Natural killer cell (primary cell): ENCODE measurements around the gene APPL2. TPM values are rescaled to one million over a fixed set of nuclear protein-coding genes. Genes with fewer than 3 reads are reported as not detected.

Experiments used
- ATAC-seq, 3 donors: fragments of 150-1000 bp in 2 of 3; fragments of 200-7000 bp in 1 of 3; cut with Tn5 transposase; 1 replicate in 1 of 3; 2 replicates in 2 of 3; pipeline ENCODE4 v1.10.0; 2021; ENCODE audit warnings: mild to moderate bottlenecking in 2 of 3, moderate library complexity in 2 of 3
- DNase-seq, 2 donors: peaks; one replicate each; pipeline versions ENCODE4 v3.0.0 to v3.0.0-alpha.2; 2013 to 2021; ENCODE audit warnings: mixed read lengths in 1 of 2
- H3K27ac ChIP-seq: one replicate; pipeline ENCODE4 v1.5.1; 2013; ENCODE audit warnings: mild to moderate bottlenecking, low read length
- H3K27me3 ChIP-seq: one replicate; pipeline ENCODE4 v1.6.1; 2013; ENCODE audit warnings: low read length; ENCODE audit not compliant: control insufficient read depth, insufficient read depth
- H3K36me3 ChIP-seq: one replicate; pipeline ENCODE4 v1.6.1; 2013; ENCODE audit warnings: low read length; ENCODE audit not compliant: control insufficient read depth, insufficient read depth
- H3K4me1 ChIP-seq: one replicate; pipeline ENCODE4 v1.6.1; 2013; ENCODE audit warnings: low read length; ENCODE audit not compliant: control insufficient read depth, insufficient read depth
- H3K4me3 ChIP-seq: one replicate; pipeline ENCODE4 v1.5.1; 2013; ENCODE audit warnings: low read length
- H3K9me3 ChIP-seq: one replicate; pipeline ENCODE4 v1.6.1; 2013; ENCODE audit warnings: low read length; ENCODE audit not compliant: control insufficient read depth, insufficient read depth
- H3K27ac Mint-ChIP-seq, 2 donors: one replicate each; pipeline ENCODE4 v1.8.0; 2022; ENCODE audit warnings: mild to moderate bottlenecking in 2 of 2, mixed read lengths in 2 of 2, moderate library complexity in 1 of 2
- H3K27me3 Mint-ChIP-seq, 2 donors: one replicate each; pipeline ENCODE4 v1.8.0; 2022; ENCODE audit warnings: low read depth in 2 of 2, mixed read lengths in 2 of 2
- H3K36me3 Mint-ChIP-seq: one replicate; pipeline ENCODE4 v1.8.0; 2022; ENCODE audit warnings: mixed read lengths
- H3K4me1 Mint-ChIP-seq, 2 donors: one replicate each; pipeline ENCODE4 v1.8.0; 2022; ENCODE audit warnings: mixed read lengths in 2 of 2
- H3K4me3 Mint-ChIP-seq: one replicate; pipeline ENCODE4 v1.8.0; 2022; ENCODE audit warnings: mild to moderate bottlenecking, moderate library complexity, mixed read lengths
- H3K9me3 Mint-ChIP-seq, 2 donors: one replicate each; pipeline ENCODE4 v1.8.0; 2022; ENCODE audit warnings: mixed read lengths in 2 of 2
- WGBS: methylation state at CpG from one replicate; pipeline ENCODE4 v1.1.7; 2013; ENCODE audit warnings: missing lambda C conversion rate; ENCODE audit not compliant: insufficient coverage; 5-methylcytosine and 5-hydroxymethylcytosine counted together
- intact Hi-C: fragments of 100-400 bp; cut with micrococcal nuclease; formaldehyde crosslinking; loops from one replicate; pipeline ENCODE4 v1.14.2; 2022
- total RNA-seq, 4 donors: library from RNA; stranded (reverse); fragments of 120-200 nt in 1 of 4; gene quantifications; one replicate each; pipeline versions ENCODE4 v1.2.3 to v1.2.4, GENCODE V29; 2013 to 2022
- TF ChIP-seq, protein P1 (sequence below): fragments of 200-600 bp; IDR thresholded peaks from one replicate; pipeline ENCODE4 v1.8.0; 2022; ENCODE audit warnings: antibody characterized with exemption

APPL2 gene
- total RNA-seq, 3 donors from 2014 or later (not counting 1 experiment from before 2014, with no cell fraction given): 56.0 to 65.9 (median 64.2) TPM

DNA sequence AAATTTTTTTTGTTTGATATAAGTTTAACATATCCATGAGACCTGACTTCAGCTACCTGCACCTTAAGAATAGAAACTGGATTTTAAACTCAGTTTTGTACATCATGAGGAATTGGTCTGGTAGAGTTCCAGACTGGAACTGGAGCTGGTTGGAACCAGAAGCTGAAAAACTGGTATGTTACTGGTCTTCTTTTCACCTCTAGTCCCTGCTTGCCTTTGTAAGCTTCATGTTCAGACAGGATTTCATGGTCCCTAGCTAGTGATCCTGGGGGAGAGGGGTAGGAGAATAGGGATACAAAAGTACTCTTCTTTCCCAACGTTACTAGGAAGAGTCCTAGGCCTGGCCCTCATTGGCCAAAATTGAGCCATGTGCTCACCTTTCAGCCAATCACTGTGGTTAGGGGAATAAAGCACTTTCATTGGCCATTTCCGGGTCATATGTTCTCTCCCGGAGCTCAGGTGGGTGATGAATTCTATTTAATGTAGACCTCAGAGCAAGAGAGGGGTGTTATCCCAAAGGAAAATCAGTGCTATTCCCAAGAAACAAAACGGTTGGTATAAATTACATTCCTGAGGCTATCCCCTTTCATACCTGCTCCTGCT, 36.9 kb upstream of the APPL2 start:
- Histone ChIP-seq H3K27ac (no peak overlapping the region), H3K4me3 (no peak overlapping the region), H3K9me3 (no peaks in the 10 kb centered on the region), H3K4me1 (no peaks in the 10 kb centered on the region), H3K27me3 (no peaks in the 10 kb centered on the region), H3K36me3 (no peaks in the 10 kb centered on the region)
- H3K4me1 Mint-ChIP-seq: peaks cover 0 to 5% of the 10 kb centered on the region in 2 donors
- intact Hi-C loops: no loop called here
- H3K36me3 Mint-ChIP-seq: no peaks in the 10 kb centered on the region
- no peaks in the 10 kb centered on the region for H3K27me3 Mint-ChIP-seq
- WGBS: 98% methylated on average over 3 of the region's 4 CpGs
- TF ChIP-seq, protein P1, sequence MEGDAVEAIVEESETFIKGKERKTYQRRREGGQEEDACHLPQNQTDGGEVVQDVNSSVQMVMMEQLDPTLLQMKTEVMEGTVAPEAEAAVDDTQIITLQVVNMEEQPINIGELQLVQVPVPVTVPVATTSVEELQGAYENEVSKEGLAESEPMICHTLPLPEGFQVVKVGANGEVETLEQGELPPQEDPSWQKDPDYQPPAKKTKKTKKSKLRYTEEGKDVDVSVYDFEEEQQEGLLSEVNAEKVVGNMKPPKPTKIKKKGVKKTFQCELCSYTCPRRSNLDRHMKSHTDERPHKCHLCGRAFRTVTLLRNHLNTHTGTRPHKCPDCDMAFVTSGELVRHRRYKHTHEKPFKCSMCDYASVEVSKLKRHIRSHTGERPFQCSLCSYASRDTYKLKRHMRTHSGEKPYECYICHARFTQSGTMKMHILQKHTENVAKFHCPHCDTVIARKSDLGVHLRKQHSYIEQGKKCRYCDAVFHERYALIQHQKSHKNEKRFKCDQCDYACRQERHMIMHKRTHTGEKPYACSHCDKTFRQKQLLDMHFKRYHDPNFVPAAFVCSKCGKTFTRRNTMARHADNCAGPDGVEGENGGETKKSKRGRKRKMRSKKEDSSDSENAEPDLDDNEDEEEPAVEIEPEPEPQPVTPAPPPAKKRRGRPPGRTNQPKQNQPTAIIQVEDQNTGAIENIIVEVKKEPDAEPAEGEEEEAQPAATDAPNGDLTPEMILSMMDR: no peak
- no peak for ATAC-seq
- DNase-seq: no peak
- no peak overlapping the region for H3K4me3 Mint-ChIP-seq
- no peaks in the 10 kb centered on the region for H3K9me3 Mint-ChIP-seq
- no peak overlapping the region for H3K27ac Mint-ChIP-seq

DNA sequence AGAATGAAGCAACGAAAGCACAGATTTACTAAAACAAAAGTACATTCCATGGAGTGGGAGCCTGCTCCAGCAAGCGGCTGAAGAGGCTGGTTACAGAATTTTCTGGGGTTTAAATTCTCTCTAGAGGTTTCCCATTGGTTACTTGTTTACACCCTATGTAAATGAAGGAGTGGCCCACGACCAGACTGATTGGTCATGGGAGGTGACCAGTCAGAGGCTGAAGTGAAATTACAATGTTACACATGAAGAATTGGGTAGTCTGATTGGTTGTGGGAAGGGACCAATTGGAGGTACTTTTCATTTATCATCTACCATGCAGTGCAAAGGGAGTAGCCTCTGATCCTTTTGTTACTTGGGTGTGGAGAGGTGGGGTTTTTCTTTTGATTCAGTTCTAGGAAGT, 36.2 kb upstream of the APPL2 start:
- DNase-seq (no peak), ATAC-seq (no peak)
- 88% methylated on average over 3 of the region's 3 CpGs for WGBS
- Mint-ChIP-seq H3K4me3 (no peak overlapping the region), H3K9me3 (no peaks in the 10 kb centered on the region), H3K36me3 (no peaks in the 10 kb centered on the region), H3K27me3 (no peaks in the 10 kb centered on the region), H3K4me1 (peaks cover 0 to 5% of the 10 kb centered on the region in 2 donors), H3K27ac (no peak overlapping the region)
- intact Hi-C loops: no loop called here
- Histone ChIP-seq H3K27ac (no peak overlapping the region), H3K9me3 (no peaks in the 10 kb centered on the region), H3K4me1 (no peaks in the 10 kb centered on the region), H3K36me3 (no peaks in the 10 kb centered on the region), H3K4me3 (no peak overlapping the region), H3K27me3 (no peaks in the 10 kb centered on the region)
- TF ChIP-seq, protein P1: no peak

DNA sequence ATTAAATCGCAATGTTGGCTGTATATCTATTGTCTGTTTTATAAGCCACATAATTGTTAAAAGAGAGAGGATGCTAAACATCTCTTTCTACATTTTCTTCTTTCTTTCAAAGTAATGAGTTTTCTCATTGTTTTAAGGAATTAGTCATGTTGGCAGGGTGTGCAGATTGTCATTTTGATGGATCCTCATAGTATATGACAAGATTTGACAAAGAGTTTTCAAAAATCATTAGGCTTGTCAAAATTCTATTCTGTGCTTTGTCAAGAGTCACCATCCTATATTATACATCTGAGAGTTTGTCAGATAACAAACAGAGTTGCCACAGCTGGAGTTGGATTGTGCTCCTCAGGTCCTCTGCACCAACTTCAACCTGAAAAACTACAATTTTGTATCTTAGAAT, 35.4 kb upstream of the APPL2 start:
- Mint-ChIP-seq H3K9me3 (no peaks in the 10 kb centered on the region), H3K4me3 (no peak overlapping the region), H3K4me1 (peaks cover 0 to 1% of the 10 kb centered on the region in 2 donors), H3K27me3 (no peaks in the 10 kb centered on the region), H3K36me3 (no peaks in the 10 kb centered on the region), H3K27ac (no peak overlapping the region)
- Histone ChIP-seq H3K36me3 (no peaks in the 10 kb centered on the region), H3K9me3 (no peaks in the 10 kb centered on the region), H3K4me3 (no peak overlapping the region), H3K27ac (no peak overlapping the region), H3K4me1 (no peaks in the 10 kb centered on the region), H3K27me3 (no peaks in the 10 kb centered on the region)
- WGBS: no CpG with 5 or more reads among the region's 1 CpG
- DNase-seq: no peak
- TF ChIP-seq, protein P1: no peak
- no peak for ATAC-seq
- intact Hi-C loops: no loop called here

DNA sequence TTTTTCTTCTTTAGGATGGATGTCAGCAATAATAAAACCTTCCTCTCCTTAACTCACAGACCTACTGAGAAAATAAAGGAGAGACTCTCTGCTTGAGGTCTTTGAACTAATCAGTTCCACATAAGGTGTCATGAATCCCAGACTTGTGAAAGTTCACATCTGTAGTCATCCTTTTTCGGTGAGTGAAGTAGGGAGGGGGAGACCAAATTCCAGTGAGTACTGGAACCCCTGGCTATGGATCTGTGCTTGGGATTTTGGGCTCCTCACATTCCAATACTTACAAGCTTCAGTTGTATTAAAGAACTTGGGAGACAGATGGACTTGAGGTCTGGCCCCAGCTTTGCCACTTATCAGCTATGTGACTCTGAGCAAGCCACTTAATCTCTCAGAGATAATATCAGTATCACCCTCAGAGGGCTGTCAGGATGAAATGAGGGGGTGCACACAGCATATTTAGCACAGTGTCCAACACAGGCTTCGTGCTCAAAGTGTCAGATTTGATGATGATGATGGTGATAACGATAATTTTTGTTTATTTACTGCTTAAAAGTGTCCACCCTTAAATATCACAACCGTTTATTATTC, 34.8 kb upstream of the APPL2 start:
- Histone ChIP-seq H3K4me3 (no peak overlapping the region), H3K36me3 (no peaks in the 10 kb centered on the region), H3K4me1 (no peaks in the 10 kb centered on the region), H3K27ac (no peak overlapping the region), H3K9me3 (no peaks in the 10 kb centered on the region), H3K27me3 (no peaks in the 10 kb centered on the region)
- Mint-ChIP-seq H3K27me3 (no peaks in the 10 kb centered on the region), H3K4me1 (no peaks in the 10 kb centered on the region), H3K9me3 (no peaks in the 10 kb centered on the region), H3K27ac (no peak overlapping the region), H3K4me3 (no peak overlapping the region), H3K36me3 (no peaks in the 10 kb centered on the region)
- intact Hi-C loops: no loop called here
- no peak for DNase-seq
- 63% methylated on average over 2 of the region's 4 CpGs for WGBS
- TF ChIP-seq, protein P1: no peak
- no peak for ATAC-seq
